ENCODE results near the gene C17orf107. TPM values are rescaled to one million over a fixed set of nuclear protein-coding genes. Genes with fewer than 3 reads are reported as not detected.

The C17orf107 gene
- total and polyA plus RNA-seq, 2 of the 13 experiments (the other 11 are each of a cell fraction or from before 2014, with no cell fraction given): 0.20 to 0.59 TPM

DNA sequence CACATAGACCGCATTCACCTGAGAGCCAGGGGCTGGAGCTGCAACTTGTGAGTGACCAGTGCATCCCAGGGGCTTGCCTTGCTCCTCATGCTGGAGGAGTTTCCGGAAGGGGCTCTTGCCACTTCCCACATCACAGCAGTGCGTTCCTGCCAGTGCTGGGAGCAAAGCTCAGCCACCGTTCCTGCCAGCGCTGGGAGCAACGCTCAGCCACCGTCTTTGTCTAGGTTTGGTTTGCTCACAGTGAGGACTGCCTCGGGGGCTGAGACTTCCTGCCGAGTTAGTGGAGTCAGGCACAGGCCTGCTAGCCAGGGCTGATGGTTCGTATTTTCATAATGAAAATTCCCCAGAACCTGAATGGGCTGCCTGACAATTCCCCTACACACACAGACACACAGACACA is 9.0 kb downstream of the C17orf107 start (continued):
- TF ChIP-seq, protein P1, sequence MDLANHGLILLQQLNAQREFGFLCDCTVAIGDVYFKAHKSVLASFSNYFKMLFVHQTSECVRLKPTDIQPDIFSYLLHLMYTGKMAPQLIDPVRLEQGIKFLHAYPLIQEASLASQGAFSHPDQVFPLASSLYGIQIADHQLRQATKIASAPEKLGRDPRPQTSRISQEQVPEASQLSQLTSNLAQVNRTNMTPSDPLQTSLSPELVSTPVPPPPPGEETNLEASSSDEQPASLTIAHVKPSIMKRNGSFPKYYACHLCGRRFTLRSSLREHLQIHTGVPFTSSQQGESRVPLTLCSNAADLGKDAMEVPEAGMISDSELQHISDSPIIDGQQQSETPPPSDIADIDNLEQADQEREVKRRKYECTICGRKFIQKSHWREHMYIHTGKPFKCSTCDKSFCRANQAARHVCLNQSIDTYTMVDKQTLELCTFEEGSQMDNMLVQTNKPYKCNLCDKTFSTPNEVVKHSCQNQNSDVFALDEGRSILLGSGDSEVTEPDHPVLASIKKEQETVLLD (CRISPR knock-in tag; IDR thresholded peaks at IDR 0.05; ENCODE audit: low read depth): 0 out of 2 replicates have a peak, but pooled peaks have one; percentile 9
- TF ChIP-seq PAXIP1 (CRISPR knock-in tag; conservative IDR thresholded peaks at IDR 0.05) (peak; percentile 71), FOXP1 (IDR thresholded peaks at IDR 0.05) (no peak), FOXP1 (CRISPR knock-in tag; IDR thresholded peaks at IDR 0.05) (no peak), ZNF414 (CRISPR knock-in tag; IDR thresholded peaks at IDR 0.05) (no peak; the same call in 1 of the 2 replicates), NPAS2 (CRISPR knock-in tag; IDR thresholded peaks at IDR 0.05; ENCODE audit: borderline replicate concordance) (no peak), PTBP1 (IDR thresholded peaks at IDR 0.05; ENCODE audit: low read depth, low read length, poor library complexity, severe bottlenecking) (no peak), ZNF251 (CRISPR knock-in tag; IDR thresholded peaks at IDR 0.05) (no peak), ZBTB8A (CRISPR knock-in tag; IDR thresholded peaks at IDR 0.05; ENCODE audit: borderline replicate concordance, low read depth) (no peak), CENPX (CRISPR knock-in tag; IDR thresholded peaks at IDR 0.05) (no peak), ZNF276 (CRISPR knock-in tag; IDR thresholded peaks at IDR 0.05; ENCODE audit: low read depth) (no peak), ZNF431 (CRISPR knock-in tag; IDR thresholded peaks at IDR 0.05; ENCODE audit: borderline replicate concordance, low read depth) (no peak), SRY (CRISPR knock-in tag; IDR thresholded peaks at IDR 0.05) (0 out of 2 replicates have a peak, but pooled peaks have one; percentile 63), ATF5 (CRISPR knock-in tag; IDR thresholded peaks at IDR 0.05; ENCODE audit: low read depth) (no peak), ZNF263 (CRISPR knock-in tag; IDR thresholded peaks at IDR 0.05) (peak; percentile 90), JUND (CRISPR knock-in tag; IDR thresholded peaks at IDR 0.05) (0 out of 2 replicates have a peak, but pooled peaks have one; percentile 1), FOXM1 (CRISPR knock-in tag; IDR thresholded peaks at IDR 0.05) (no peak), SMC3 (IDR thresholded peaks at IDR 0.05; ENCODE audit: low read length) (no peak), ZC3H13 (CRISPR knock-in tag; IDR thresholded peaks at IDR 0.05) (no peak; the same call in 1 of the 2 replicates), ZNF468 (CRISPR knock-in tag; IDR thresholded peaks at IDR 0.05) (no peak), ZNF558 (CRISPR knock-in tag; IDR thresholded peaks at IDR 0.05; ENCODE audit: borderline replicate concordance) (no peak)
- TF ChIP-seq, protein P2, sequence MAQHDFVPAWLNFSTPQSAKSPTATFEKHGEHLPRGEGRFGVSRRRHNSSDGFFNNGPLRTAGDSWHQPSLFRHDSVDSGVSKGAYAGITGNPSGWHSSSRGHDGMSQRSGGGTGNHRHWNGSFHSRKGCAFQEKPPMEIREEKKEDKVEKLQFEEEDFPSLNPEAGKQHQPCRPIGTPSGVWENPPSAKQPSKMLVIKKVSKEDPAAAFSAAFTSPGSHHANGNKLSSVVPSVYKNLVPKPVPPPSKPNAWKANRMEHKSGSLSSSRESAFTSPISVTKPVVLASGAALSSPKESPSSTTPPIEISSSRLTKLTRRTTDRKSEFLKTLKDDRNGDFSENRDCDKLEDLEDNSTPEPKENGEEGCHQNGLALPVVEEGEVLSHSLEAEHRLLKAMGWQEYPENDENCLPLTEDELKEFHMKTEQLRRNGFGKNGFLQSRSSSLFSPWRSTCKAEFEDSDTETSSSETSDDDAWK (CRISPR knock-in tag; IDR thresholded peaks at IDR 0.05): no peak

All from HepG2 (cell line).